ENCODE results near the gene OST4.
A peak's percentile ranks its signal among the peaks of the same experiment; 100 is the strongest.
"Not testable (repeated sequence)": the region's sequence is repeated elsewhere in the genome, so short reads cannot be mapped to it uniquely, and the experiment has no call there.

Gene OST4

GRCh38 chr2:27079233-27080139 is 8.0 kb upstream of the OST4 start:
- no peak for DNase-seq (ENCODE audit: low read depth)

GRCh38 chr2:27078267-27079194 is 7.1 kb upstream of the OST4 start, which contains the start of gene EMILIN1:
EMILIN1 (plus strand) TSS chr2:27078615; CDS start chr2:27079066, 451 bp downstream.
- DNase-seq (ENCODE audit: low read depth) = peak; percentile 86

DNA sequence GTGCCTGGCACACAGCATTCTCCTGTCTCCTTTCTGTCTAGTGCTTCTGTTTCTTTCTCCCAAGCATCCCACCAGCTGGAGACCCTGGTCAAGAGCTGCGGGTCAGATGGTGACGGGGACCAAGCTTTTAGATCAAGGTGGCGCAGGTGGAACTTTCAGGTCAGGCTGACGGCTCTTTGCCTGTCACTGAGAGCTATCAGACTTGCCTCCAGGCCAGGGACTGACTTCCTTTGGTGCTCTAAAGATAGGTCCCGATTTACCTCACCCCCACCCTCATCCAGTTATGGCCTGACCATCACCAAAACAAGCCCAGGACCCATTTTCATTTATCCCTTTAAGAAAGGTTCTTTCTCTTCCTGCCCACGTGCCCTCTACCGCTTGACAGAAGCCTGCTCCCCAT is 5.8 kb upstream of the OST4 start:
- no peak for DNase-seq (ENCODE audit: low read depth)

DNA sequence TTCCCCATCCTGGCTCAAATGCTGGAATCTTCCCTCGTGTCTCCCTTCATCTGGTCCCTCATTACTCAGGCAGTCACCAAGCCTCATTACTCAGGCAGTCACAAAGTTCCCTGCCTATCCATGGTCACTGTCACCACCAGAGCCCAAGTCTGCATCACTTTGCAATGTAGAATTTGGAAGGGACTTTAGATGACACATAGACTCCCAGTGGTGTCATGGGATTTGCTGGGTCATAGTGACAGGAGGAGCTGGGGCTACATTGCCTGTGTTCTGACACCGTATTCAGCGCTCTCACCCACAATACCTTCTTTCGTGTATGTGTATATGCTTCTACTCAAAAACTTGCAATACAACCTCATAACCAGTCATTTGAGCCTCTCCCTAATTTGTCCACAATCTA is 4.9 kb upstream of the OST4 start:
- no peak for DNase-seq (ENCODE audit: low read depth)

DNA sequence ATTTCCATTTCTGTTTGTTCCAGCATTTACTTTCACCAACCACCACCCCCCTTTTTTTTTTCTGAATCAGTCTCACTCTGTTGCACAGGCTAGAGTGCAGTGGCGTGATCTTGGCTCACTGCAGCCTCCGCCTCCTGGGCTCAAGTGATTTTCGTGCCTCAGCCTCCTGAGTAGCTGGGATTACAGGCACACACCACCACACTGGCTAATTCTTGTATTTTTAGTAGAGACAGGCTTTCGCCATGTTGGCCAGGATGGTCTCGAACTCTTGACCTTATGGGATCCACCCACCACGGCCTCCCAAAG is 4.1 kb upstream of the OST4 start:
- DNase-seq (ENCODE audit: low read depth) = not testable (repeated sequence)

GRCh38 chr2:27074738-27075565 is 3.5 kb upstream of the OST4 start:
- no peak for DNase-seq (ENCODE audit: low read depth)

GRCh38 chr2:27073782-27074181 is 2.3 kb upstream of the OST4 start:
- DNase-seq (ENCODE audit: low read depth) = no peak

DNA sequence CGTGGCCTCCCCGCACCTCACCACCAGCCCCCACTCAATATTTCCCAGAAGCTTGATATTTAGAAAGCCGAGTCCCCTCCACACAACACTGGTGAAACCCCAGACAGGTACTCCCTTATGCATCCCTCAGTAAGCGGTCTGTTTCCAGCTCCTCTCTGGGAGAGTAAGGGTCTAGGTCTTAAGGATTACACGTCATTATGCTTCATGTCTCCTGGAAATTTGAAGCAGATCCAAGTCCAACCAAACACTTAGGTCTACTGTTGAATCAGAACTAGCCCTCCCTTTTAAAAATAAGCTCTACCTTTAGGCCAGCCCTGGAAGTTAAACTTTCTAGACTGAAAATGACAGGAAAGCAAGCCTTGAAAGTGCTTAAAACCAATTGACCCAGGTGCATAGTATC is 1.5 kb upstream of the OST4 start:
- peak; percentile 43 for DNase-seq (ENCODE audit: low read depth)

DNA sequence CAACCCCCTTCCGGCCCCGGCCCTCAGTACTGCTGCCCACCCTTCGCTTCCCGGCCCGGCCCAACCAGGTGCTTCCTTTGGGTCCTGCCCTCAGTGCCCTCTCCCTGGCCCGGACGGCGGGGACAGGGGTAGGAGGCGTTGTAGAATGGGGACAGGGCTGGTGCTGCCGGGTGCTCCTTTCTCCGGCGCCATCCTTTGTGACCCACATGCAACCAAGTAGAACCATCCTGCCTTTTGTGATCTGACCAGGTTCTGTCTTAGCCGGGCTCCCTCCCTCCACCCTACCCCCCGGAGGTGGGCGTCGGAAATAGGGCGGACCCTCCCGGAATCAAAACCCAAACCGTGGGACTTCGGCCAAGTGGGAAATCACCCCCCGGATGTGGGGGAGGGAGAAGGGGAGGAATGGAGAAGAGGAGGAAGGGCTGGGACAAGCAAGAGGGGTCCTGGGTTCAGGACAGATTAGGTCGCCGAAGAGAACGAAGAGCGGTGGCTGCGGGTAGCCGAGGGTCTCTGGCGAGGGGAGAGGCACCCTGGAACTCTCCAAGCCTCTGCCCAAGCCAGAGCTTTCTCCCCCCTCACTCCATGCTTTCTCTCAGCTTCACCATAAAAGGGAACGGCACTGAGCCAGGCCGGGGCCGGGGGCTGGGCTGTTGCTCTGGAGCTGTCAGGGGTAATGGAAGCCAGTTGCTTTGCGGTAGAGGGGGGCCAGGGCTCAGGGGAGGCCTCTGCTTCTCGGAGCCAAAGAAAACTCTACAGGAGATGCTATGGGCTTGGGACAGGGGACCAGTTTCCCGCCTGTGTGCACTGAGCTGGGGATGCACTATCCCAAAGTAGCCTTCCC is 756 bp upstream of the OST4 start:
- DNase-seq (ENCODE audit: low read depth) = peak; percentile 40

DNA sequence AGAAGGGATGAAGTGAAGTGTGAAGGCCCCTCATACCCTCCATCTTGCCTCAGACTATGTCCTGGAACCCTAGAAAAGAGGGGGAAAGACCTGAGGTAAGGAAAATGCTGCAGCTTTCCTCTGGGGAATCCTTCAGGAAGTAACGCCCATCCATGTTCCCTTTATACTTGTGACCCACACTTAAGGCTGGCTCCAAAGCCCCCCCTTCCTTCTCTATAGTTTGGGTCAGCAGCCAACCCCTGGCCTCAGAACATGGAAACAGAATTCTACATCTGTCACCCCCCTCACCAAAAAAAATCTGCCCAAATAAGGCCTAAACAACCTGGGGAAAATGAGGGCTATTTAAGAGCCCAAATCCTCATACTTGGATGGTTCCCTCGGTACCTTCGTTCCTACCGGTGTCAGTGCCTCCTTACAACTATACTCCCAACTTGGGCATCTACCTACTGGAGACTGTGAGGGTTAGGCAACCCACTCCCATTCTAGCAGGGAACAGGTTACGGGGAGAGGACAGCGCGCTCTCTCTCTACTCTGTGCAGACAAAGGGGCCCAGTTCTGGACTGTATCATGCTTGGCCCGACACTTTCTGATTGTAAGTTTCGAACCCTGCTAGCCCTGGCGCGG is 689 bp downstream of the OST4 start:
- DNase-seq (ENCODE audit: low read depth) = no peak

- DNase-seq (ENCODE audit: low read depth) = no peak
Measured at GRCh38 chr2:27069961-27070618, 1.4 kb downstream of the OST4 start.

GRCh38 chr2:27069436-27069835 is 2.0 kb downstream of the OST4 start:
- no peak for DNase-seq (ENCODE audit: low read depth)

DNA sequence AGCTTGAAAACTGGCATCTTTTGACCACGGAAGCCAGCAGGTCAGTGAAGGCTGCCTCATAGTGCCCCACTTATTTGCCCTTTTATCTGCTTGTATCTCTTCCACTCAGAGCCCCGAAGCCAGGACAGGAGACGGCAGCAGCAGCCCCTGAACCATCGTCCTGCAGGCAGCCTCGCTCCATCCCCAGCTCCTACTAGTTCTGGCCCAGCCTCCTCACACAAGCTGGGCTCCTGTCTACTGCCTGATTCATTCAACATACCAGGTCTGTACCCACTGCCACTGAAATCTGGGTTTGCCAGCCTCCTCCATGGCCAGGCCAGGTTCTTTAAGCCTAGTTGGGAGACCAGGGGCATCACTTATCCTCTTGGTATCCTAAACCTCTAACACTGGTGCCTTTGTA is 4.1 kb downstream of the OST4 start:
- DNase-seq (ENCODE audit: low read depth) = no peak

DNA sequence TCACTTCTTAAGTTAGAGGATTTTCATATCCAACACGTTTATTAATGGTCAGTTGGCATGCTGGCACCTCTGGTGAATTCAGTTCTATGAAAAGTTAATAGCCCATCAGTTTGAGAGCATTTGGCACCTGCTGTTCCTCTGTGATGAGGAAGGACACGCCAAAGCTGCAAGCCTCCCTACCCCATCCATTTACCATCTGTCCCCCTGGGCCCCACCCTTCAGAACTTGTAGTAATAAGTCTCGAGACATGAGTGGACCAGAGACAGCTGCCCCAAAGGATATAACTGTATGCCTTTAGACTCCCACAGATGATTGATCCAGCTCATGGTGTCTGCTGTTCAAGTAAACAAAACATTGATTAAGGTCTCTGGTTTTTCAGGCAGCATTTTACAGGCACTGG is 6.3 kb downstream of the OST4 start:
- DNase-seq (ENCODE audit: low read depth) = no peak

GRCh38 chr2:27060323-27060722 is 11.1 kb downstream of the OST4 start:
- DNase-seq (ENCODE audit: low read depth) = no peak

GRCh38 chr2:27059141-27059820 is 12.2 kb downstream of the OST4 start:
- no peak for DNase-seq (ENCODE audit: low read depth)

- no peak for DNase-seq (ENCODE audit: low read depth)
Measured at GRCh38 chr2:27058210-27058609, 13.2 kb downstream of the OST4 start.

DNA sequence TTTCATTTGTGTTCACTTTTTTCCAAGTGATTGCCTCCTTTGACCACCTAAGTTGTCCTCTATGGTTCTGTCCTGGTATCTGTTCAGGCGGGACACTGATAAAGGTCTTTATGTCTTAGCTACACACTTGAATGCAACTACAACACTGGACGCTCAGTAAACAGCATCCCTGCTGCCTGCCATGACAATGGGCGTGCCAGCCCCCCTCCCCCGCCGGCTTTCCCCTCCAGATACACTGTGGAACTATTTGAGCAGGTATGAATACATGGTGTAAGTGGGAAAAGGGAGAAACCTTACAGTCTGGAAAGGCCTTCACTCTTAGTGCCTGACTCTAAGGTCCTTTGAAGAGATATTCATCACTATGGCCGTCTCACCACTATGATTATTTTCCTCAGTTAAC is 14.3 kb downstream of the OST4 start:
- DNase-seq (ENCODE audit: low read depth) = no peak

- no peak for DNase-seq (ENCODE audit: low read depth)
Measured at GRCh38 chr2:27054721-27055120, 16.7 kb downstream of the OST4 start.

- no peak for DNase-seq (ENCODE audit: low read depth)
Measured at GRCh38 chr2:27053776-27054175, 17.7 kb downstream of the OST4 start.

Measured in iris pigment epithelial cell (primary cell).